Measurements from ENCODE around the gene SIK3.
A peak's percentile ranks its signal among the peaks of the same experiment; 100 is the strongest.

SIK3 gene

DNA sequence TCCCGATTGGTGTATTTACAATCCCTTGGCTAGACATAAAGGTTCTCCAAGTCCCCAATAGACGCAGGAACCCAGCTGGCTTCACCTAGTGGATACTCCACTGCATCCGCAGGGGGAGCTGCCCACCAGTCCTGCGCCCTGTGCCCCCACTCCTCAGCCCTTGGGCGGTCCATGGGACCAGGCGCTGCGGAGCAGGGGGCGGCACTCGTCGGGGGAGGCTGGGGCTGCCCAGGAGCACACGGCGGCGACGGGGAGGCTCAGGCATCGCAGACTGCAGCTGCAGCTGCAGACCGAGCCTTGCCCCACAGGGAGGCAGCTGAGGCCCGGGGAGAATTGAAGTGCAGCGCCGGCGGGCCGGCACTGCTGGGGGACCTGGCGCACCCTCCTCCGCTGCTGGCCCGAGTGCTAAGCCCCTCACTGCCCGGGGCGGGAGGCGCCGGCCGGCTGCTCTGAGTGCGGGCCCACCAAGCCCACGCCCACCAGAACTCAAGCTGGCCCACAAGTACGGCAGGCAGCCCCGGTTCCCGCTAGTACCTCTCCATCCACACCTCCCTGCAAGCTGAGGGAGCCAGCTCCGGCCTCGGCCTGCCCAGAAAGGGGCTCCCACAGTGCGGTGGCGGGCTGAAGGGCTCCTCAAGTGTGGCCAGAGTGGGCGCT, 12.2 kb upstream of the SIK3 start:
- Histone ChIP-seq H3K36me3 (ENCODE audit: control insufficient read depth, insufficient read depth, low read length) (no peaks in the 10 kb centered on the region), H3K27me3 (replicated peaks; ENCODE audit: control insufficient read depth, insufficient read depth, low read length) (no peaks in the 10 kb centered on the region), H3K4me3 (replicated peaks; ENCODE audit: low read depth, low read length) (no peak overlapping the region)
- TF ChIP-seq, protein P1, sequence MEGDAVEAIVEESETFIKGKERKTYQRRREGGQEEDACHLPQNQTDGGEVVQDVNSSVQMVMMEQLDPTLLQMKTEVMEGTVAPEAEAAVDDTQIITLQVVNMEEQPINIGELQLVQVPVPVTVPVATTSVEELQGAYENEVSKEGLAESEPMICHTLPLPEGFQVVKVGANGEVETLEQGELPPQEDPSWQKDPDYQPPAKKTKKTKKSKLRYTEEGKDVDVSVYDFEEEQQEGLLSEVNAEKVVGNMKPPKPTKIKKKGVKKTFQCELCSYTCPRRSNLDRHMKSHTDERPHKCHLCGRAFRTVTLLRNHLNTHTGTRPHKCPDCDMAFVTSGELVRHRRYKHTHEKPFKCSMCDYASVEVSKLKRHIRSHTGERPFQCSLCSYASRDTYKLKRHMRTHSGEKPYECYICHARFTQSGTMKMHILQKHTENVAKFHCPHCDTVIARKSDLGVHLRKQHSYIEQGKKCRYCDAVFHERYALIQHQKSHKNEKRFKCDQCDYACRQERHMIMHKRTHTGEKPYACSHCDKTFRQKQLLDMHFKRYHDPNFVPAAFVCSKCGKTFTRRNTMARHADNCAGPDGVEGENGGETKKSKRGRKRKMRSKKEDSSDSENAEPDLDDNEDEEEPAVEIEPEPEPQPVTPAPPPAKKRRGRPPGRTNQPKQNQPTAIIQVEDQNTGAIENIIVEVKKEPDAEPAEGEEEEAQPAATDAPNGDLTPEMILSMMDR (IDR thresholded peaks at IDR 0.05; ENCODE audit: insufficient read depth, low read length, poor library complexity, severe bottlenecking): no peak
- no peak for DNase-seq (ENCODE audit: extremely low read depth, insufficient read length)

DNA sequence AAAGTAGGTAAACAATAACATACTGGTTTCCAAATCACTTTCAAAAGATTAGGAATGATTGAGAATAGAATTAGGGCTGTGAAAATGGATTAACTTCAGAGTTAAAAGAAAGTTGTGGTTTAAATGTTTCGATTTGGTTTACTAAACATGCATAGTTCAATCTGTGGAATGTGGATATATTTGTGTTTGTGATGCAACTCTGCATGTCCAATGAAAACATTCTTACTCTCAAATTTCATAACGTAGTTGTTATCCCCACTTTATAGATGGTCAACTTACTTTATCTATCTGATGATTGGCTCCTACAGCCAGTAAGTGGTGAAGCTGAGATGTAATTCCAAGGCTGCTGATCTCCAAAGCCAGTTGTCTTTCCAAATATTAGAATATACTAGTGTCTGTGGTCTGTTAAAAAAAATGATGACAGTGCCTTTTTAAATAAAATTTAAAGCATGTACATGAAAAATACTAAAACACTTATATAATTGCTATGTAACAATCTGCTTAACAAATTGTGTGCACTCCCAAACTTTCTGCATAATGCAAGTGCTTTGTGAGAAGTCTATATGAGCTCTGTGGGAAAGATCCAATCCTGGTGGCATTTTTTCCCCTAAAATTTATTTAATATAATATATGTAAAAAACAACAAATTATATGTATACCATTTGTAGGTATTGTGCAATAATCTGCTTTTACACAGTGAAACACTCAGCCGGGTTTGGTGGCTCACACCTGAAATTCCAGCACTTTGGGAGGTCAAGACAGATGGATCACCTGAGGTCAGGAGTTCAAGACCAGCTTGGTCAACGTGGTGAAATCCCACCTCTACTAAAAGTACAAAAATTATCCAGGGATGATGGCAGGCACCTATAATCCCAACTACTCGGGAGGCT, 9.7 kb upstream of the SIK3 start:
- Histone ChIP-seq H3K27me3 (replicated peaks; ENCODE audit: control insufficient read depth, insufficient read depth, low read length) (no peaks in the 10 kb centered on the region), H3K36me3 (ENCODE audit: control insufficient read depth, insufficient read depth, low read length) (no peaks in the 10 kb centered on the region), H3K4me3 (replicated peaks; ENCODE audit: low read depth, low read length) (no peak overlapping the region)
- TF ChIP-seq, protein P1 (IDR thresholded peaks at IDR 0.05; ENCODE audit: insufficient read depth, low read length, poor library complexity, severe bottlenecking): no peak
- DNase-seq (ENCODE audit: extremely low read depth, insufficient read length): no peak

DNA sequence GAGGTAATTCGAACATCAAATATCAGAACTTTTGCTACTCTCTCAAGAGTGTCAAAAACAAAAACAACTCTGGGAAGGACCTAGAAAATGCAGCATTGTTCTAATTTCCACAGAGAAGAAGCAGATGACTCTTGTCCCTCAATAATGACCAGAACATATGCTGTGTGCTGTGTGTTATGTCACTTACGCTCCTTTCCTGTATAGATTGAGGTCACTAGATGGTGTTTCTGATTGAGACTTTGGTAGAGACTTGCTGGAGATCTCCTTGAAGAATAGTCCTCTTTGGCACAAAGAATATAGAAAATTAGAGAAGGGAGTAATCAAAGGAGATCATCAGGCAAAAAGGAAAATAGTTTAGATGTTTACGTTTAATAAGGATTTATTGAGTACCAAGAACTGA, 2.3 kb upstream of the SIK3 start:
- Histone ChIP-seq H3K27me3 (replicated peaks; ENCODE audit: control insufficient read depth, insufficient read depth, low read length) (no peaks in the 10 kb centered on the region), H3K4me3 (replicated peaks; ENCODE audit: low read depth, low read length) (no peak overlapping the region), H3K36me3 (ENCODE audit: control insufficient read depth, insufficient read depth, low read length) (no peaks in the 10 kb centered on the region)
- TF ChIP-seq, protein P1 (IDR thresholded peaks at IDR 0.05; ENCODE audit: insufficient read depth, low read length, poor library complexity, severe bottlenecking): no peak
- no peak for DNase-seq (ENCODE audit: extremely low read depth, insufficient read length)

DNA sequence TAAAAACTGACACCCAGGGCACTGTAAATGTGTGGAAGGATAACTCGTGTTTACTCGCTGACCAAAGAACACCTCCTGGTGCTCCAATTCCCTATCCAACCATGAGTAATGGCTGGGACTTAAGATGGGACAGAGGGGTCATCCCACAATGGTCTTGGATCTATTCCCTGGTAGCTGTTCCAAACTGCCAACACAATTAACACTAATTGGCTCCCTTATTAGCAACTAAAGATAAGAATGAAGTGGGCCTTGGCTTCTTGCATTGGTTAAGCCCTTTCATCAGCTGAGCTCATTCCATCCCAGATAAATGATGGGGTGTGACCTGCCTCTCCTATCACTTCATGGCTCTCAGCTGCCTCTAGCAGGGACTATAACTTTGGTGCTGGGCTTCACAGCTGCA, 1.5 kb upstream of the SIK3 start:
- Histone ChIP-seq H3K27me3 (replicated peaks; ENCODE audit: control insufficient read depth, insufficient read depth, low read length) (no peaks in the 10 kb centered on the region), H3K4me3 (replicated peaks; ENCODE audit: low read depth, low read length) (no peak overlapping the region), H3K36me3 (ENCODE audit: control insufficient read depth, insufficient read depth, low read length) (no peaks in the 10 kb centered on the region)
- DNase-seq (ENCODE audit: extremely low read depth, insufficient read length): no peak
- TF ChIP-seq, protein P1 (IDR thresholded peaks at IDR 0.05; ENCODE audit: insufficient read depth, low read length, poor library complexity, severe bottlenecking): no peak

DNA sequence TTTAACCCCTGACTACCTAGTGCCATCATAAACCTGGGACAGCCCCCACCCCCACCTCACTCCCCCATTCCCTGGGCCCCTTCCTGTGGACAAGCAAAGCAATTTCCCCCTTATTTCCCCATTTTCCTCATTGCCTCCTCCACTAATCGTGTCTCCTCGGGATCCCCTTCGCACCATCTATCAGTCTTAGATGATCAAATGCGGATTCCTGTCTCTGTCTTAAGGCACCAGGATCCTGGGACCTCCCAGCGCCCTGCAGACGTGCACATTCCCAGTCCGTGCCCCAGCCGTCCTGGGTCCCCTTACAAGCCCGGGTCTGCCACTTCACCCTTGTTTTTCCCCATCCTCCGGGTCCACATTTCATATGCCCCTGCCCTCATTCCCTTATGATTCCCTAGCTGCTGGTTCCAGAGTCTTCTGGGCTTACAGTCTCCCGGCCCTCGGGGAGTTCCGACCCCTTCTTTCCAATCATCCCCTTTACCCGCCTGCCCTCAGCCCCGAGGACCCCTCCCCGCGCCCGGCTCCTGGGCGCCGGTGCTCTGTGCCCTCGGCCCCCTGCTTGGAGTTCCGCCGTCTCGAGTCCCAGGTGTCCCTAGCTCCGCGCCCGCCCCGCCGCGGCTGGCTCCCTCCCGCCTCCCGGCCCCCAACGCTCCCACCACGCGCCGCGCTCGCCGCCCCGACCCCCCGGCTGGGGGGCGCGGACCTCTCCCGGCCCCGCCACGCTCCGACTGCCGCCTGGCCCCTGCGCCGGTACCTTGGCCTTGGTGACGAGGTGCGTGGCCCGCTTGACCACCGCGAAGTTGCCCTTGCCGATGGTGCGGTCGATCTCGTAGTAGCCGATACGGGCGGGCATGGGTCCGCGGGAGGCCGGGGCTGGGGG, 599 bp downstream of the SIK3 start:
- DNase-seq (ENCODE audit: extremely low read depth, insufficient read length): peak; percentile 55
- TF ChIP-seq, protein P1 (IDR thresholded peaks at IDR 0.05; ENCODE audit: insufficient read depth, low read length, poor library complexity, severe bottlenecking): no peak
- Histone ChIP-seq H3K27me3 (replicated peaks; ENCODE audit: control insufficient read depth, insufficient read depth, low read length) (no peaks in the 10 kb centered on the region), H3K36me3 (ENCODE audit: control insufficient read depth, insufficient read depth, low read length) (no peaks in the 10 kb centered on the region), H3K4me3 (replicated peaks; ENCODE audit: low read depth, low read length) (peak overlapping the region; percentile 70)
